WTC11 (cell line): Measurements from ENCODE around the gene AK8. TPM values are rescaled to one million over a fixed set of nuclear protein-coding genes. Genes with fewer than 3 reads are reported as not detected.

Source experiments
- ATAC-seq: fragments of 200-7000 bp; cut with Tn5 transposase; 2 replicates; pipeline ENCODE4 v1.10.0; 2021; ENCODE audit warnings: mild to moderate bottlenecking, moderate library complexity
- CTCF ChIA-PET: fragments of 300-600 bp; sonication (Branson Sonifier 250); formaldehyde crosslinking; loops from one replicate; lab custom pipeline; 2021; ENCODE audit warnings: antibody characterized with exemption; lab: Charles Lee
- POLR2A ChIA-PET: fragments of 350-600 bp; sonication (Branson Sonifier 250); formaldehyde crosslinking; loops from one replicate; lab custom pipeline; 2021; ENCODE audit warnings: antibody characterized with exemption; lab: Charles Lee
- DNase-seq: peaks from one replicate; pipeline ENCODE4 v3.0.0; 2021; ENCODE audit warnings: low spot score
- H3K27ac Mint-ChIP-seq: 2 replicates; pipeline ENCODE4 v1.8.0; 2021; ENCODE audit warnings: mixed read lengths
- H3K27me3 Mint-ChIP-seq: 2 replicates; pipeline ENCODE4 v1.8.0; 2021; ENCODE audit warnings: low read depth, mild to moderate bottlenecking, moderate library complexity, mixed read lengths
- H3K36me3 Mint-ChIP-seq: 2 replicates; pipeline ENCODE4 v1.8.0; 2021; ENCODE audit warnings: mixed read lengths
- H3K4me1 Mint-ChIP-seq: 2 replicates; pipeline ENCODE4 v1.8.0; 2022; ENCODE audit warnings: mixed read lengths
- H3K4me3 Mint-ChIP-seq: 2 replicates; pipeline ENCODE4 v1.8.0; 2021; ENCODE audit warnings: mild to moderate bottlenecking, moderate library complexity, mixed read lengths
- H3K9me3 Mint-ChIP-seq: 2 replicates; pipeline ENCODE4 v1.8.0; 2021; ENCODE audit warnings: mixed read lengths
- ARID4B ChIP-seq: sonication (generic); formaldehyde crosslinking; IDR thresholded peaks from 2 replicates; pipeline ENCODE4 v1.8.0; 2023; ENCODE audit warnings: missing genetic modification reagents, mild to moderate bottlenecking, borderline replicate concordance
- CREB1 ChIP-seq: sonication (generic); formaldehyde crosslinking; IDR thresholded peaks from 2 replicates; pipeline ENCODE4 v1.8.0; 2023; ENCODE audit warnings: mild to moderate bottlenecking, missing genetic modification reagents
- EMX1 ChIP-seq: fragments of 250-450 bp; sonication (Bioruptor Pico); IDR thresholded peaks from 2 replicates; pipeline ENCODE4 v1.8.0; 2021; ENCODE audit warnings: mild to moderate bottlenecking
- JAZF1 ChIP-seq: fragments of 250-450 bp; sonication (Bioruptor Pico); IDR thresholded peaks from 2 replicates; pipeline ENCODE4 v1.9.0; 2021; ENCODE audit warnings: moderate library complexity, mild to moderate bottlenecking, inconsistent platforms
- JUN ChIP-seq: sonication (generic); formaldehyde crosslinking; IDR thresholded peaks from 2 replicates; pipeline ENCODE4 v1.8.0; 2023; ENCODE audit warnings: mild to moderate bottlenecking, missing genetic modification reagents
- KAT7 ChIP-seq: sonication (generic); formaldehyde crosslinking; IDR thresholded peaks from 2 replicates; pipeline ENCODE4 v1.8.1; 2023; ENCODE audit warnings: missing genetic modification reagents, mild to moderate bottlenecking, borderline replicate concordance
- NR2C2 ChIP-seq: sonication (generic); formaldehyde crosslinking; IDR thresholded peaks from 2 replicates; pipeline ENCODE4 v1.8.0; 2022; ENCODE audit warnings: mild to moderate bottlenecking, missing genetic modification reagents
- OVOL2 ChIP-seq: fragments of 250-450 bp; sonication (Bioruptor Pico); IDR thresholded peaks from 2 replicates; pipeline ENCODE4 v1.9.0; 2021; ENCODE audit warnings: mild to moderate bottlenecking, borderline replicate concordance
- TCF7 ChIP-seq: sonication (generic); formaldehyde crosslinking; IDR thresholded peaks from 2 replicates; pipeline ENCODE4 v1.8.0; 2022; ENCODE audit warnings: mild to moderate bottlenecking, low read depth, missing genetic modification reagents, moderate library complexity
- TEAD1 ChIP-seq: sonication (generic); formaldehyde crosslinking; IDR thresholded peaks from 2 replicates; pipeline ENCODE4 v1.8.0; 2022; ENCODE audit warnings: mild to moderate bottlenecking, missing genetic modification reagents
- ZNF121 ChIP-seq: sonication (generic); formaldehyde crosslinking; IDR thresholded peaks from 2 replicates; pipeline ENCODE4 v1.8.0; 2023; ENCODE audit warnings: missing genetic modification reagents
- ZNF138 ChIP-seq: sonication (generic); formaldehyde crosslinking; conservative IDR thresholded peaks from 2 replicates; pipeline ENCODE4 v1.8.1; 2022; ENCODE audit warnings: mild to moderate bottlenecking, moderate library complexity, missing genetic modification reagents
- ZNF425 ChIP-seq: fragments of 250-450 bp; sonication (Bioruptor Pico); conservative IDR thresholded peaks from 2 replicates; pipeline ENCODE4 v1.9.0; 2021; ENCODE audit warnings: mild to moderate bottlenecking
- total RNA-seq: library from RNA; stranded (reverse); gene quantifications from 3 replicates; pipeline ENCODE4 v1.2.3, GENCODE V29; 2021
- TF ChIP-seq, protein P1 (sequence below): sonication (generic); formaldehyde crosslinking; IDR thresholded peaks from 2 replicates; pipeline ENCODE4 v1.8.0; 2022; ENCODE audit warnings: missing genetic modification reagents
- TF ChIP-seq, protein P2 (sequence below): fragments of 250-450 bp; sonication (Bioruptor Pico); IDR thresholded peaks from 2 replicates; pipeline ENCODE4 v1.9.0; 2021; ENCODE audit warnings: mild to moderate bottlenecking, borderline replicate concordance
- TF ChIP-seq, protein P3 (sequence below): sonication (generic); formaldehyde crosslinking; IDR thresholded peaks from 2 replicates; pipeline ENCODE4 v1.8.1; 2022; ENCODE audit warnings: low read depth, mild to moderate bottlenecking, moderate library complexity, missing genetic modification reagents, borderline replicate concordance

The AK8 gene
- total RNA-seq, 1 experiment from 2014 or later = 0.48 TPM

- ATAC-seq = no peak
- Mint-ChIP-seq H3K4me3 (no peak overlapping the region), H3K4me1 (no peaks in the 10 kb centered on the region), H3K36me3 (no peaks in the 10 kb centered on the region), H3K27ac (no peak overlapping the region), H3K27me3 (no peaks in the 10 kb centered on the region; the same call in 1 of the 2 replicates), H3K9me3 (no peaks in the 10 kb centered on the region)
- DNase-seq = no peak
- TF ChIP-seq ZNF121 = no peak
- TF ChIP-seq JUN (CRISPR knock-in tag) = no peak
- no peak for TF ChIP-seq NR2C2 (CRISPR knock-in tag)
- CTCF ChIA-PET = interaction anchor here (1.2 kb wide), 1 partner anchor 75 kb away, joined by 3 read pairs; no protein-coding TSS in a partner anchor
- POLR2A ChIA-PET = no interaction called here
Observed at GRCh38 chr9:132725306-132725705, 152.8 kb downstream of the AK8 start.

DNA sequence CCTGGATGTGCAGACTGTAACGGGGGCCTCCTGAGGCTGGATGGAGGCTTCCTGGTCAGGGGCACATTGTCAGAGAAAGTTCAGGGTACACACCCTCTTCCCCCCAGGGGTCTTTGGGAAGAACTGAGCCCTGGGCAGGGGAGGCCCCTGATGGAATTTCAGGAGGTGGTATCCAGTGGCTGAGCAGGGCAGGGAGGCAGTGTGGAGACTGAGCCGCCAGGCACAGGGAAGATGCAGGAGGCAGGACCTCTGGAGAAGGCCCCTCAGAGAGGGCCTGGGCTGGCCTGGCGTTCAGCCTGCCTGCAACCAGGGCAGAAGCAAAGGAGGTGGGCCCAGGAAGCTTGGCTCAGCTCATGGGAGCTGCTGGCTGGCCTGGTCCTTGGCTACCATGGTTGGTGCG lies 154.3 kb downstream of the AK8 start:
- no peaks in the 10 kb centered on the region for H3K36me3 Mint-ChIP-seq
- no peak for ATAC-seq
- ChIA-PET POLR2A (no interaction called here), CTCF (no interaction called here)
- H3K27ac Mint-ChIP-seq = no peak overlapping the region
- H3K27me3 Mint-ChIP-seq = no peaks in the 10 kb centered on the region; the same call in 1 of the 2 replicates
- no peaks in the 10 kb centered on the region for H3K4me1 Mint-ChIP-seq
- H3K9me3 Mint-ChIP-seq = no peaks in the 10 kb centered on the region
- TF ChIP-seq ZNF425 (CRISPR knock-in tag) (no peak), KAT7 (no peak), JAZF1 (CRISPR knock-in tag) (no peak), TEAD1 (CRISPR knock-in tag) (no peak), EMX1 (no peak), CREB1 (CRISPR knock-in tag) (no peak), TCF7 (CRISPR knock-in tag) (no peak), JUN (CRISPR knock-in tag) (no peak), OVOL2 (CRISPR knock-in tag) (no peak), ZNF138 (CRISPR knock-in tag) (no peak), ARID4B (CRISPR knock-in tag) (no peak)
- TF ChIP-seq, protein P1, sequence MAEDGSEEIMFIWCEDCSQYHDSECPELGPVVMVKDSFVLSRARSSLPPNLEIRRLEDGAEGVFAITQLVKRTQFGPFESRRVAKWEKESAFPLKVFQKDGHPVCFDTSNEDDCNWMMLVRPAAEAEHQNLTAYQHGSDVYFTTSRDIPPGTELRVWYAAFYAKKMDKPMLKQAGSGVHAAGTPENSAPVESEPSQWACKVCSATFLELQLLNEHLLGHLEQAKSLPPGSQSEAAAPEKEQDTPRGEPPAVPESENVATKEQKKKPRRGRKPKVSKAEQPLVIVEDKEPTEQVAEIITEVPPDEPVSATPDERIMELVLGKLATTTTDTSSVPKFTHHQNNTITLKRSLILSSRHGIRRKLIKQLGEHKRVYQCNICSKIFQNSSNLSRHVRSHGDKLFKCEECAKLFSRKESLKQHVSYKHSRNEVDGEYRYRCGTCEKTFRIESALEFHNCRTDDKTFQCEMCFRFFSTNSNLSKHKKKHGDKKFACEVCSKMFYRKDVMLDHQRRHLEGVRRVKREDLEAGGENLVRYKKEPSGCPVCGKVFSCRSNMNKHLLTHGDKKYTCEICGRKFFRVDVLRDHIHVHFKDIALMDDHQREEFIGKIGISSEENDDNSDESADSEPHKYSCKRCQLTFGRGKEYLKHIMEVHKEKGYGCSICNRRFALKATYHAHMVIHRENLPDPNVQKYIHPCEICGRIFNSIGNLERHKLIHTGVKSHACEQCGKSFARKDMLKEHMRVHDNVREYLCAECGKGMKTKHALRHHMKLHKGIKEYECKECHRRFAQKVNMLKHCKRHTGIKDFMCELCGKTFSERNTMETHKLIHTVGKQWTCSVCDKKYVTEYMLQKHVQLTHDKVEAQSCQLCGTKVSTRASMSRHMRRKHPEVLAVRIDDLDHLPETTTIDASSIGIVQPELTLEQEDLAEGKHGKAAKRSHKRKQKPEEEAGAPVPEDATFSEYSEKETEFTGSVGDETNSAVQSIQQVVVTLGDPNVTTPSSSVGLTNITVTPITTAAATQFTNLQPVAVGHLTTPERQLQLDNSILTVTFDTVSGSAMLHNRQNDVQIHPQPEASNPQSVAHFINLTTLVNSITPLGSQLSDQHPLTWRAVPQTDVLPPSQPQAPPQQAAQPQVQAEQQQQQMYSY = no peak
- TF ChIP-seq, protein P2, sequence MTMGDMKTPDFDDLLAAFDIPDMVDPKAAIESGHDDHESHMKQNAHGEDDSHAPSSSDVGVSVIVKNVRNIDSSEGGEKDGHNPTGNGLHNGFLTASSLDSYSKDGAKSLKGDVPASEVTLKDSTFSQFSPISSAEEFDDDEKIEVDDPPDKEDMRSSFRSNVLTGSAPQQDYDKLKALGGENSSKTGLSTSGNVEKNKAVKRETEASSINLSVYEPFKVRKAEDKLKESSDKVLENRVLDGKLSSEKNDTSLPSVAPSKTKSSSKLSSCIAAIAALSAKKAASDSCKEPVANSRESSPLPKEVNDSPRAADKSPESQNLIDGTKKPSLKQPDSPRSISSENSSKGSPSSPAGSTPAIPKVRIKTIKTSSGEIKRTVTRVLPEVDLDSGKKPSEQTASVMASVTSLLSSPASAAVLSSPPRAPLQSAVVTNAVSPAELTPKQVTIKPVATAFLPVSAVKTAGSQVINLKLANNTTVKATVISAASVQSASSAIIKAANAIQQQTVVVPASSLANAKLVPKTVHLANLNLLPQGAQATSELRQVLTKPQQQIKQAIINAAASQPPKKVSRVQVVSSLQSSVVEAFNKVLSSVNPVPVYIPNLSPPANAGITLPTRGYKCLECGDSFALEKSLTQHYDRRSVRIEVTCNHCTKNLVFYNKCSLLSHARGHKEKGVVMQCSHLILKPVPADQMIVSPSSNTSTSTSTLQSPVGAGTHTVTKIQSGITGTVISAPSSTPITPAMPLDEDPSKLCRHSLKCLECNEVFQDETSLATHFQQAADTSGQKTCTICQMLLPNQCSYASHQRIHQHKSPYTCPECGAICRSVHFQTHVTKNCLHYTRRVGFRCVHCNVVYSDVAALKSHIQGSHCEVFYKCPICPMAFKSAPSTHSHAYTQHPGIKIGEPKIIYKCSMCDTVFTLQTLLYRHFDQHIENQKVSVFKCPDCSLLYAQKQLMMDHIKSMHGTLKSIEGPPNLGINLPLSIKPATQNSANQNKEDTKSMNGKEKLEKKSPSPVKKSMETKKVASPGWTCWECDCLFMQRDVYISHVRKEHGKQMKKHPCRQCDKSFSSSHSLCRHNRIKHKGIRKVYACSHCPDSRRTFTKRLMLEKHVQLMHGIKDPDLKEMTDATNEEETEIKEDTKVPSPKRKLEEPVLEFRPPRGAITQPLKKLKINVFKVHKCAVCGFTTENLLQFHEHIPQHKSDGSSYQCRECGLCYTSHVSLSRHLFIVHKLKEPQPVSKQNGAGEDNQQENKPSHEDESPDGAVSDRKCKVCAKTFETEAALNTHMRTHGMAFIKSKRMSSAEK (CRISPR knock-in tag) = no peak
- TF ChIP-seq, protein P3, sequence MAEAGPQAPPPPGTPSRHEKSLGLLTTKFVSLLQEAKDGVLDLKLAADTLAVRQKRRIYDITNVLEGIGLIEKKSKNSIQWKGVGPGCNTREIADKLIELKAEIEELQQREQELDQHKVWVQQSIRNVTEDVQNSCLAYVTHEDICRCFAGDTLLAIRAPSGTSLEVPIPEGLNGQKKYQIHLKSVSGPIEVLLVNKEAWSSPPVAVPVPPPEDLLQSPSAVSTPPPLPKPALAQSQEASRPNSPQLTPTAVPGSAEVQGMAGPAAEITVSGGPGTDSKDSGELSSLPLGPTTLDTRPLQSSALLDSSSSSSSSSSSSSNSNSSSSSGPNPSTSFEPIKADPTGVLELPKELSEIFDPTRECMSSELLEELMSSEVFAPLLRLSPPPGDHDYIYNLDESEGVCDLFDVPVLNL (CRISPR knock-in tag) = no peak
- TF ChIP-seq, all 79 proteins: peak for 0
- H3K4me3 Mint-ChIP-seq = no peak overlapping the region
- no peak for DNase-seq
